ENCODE data around the gene COX6B1. TPM values are rescaled to one million over a fixed set of nuclear protein-coding genes. Genes with fewer than 3 reads are reported as not detected.
A peak's percentile ranks its signal among the peaks of the same experiment; 100 is the strongest.
"Not testable (repeated sequence)": the region's sequence is repeated elsewhere in the genome, so short reads cannot be mapped to it uniquely, and the experiment has no call there.

Gene COX6B1
- total RNA-seq, 1 experiment from 2014 or later: 2,103 TPM

- DNase-seq (ENCODE audit: low spot score): no peak
Measured at GRCh38 chr19:35665157-35665556, 17.0 kb downstream of the COX6B1 start.

GRCh38 chr19:35665604-35666003 lies 17.5 kb downstream of the COX6B1 start:
- DNase-seq (ENCODE audit: low spot score): no peak

GRCh38 chr19:35666251-35666913 lies 18.3 kb downstream of the COX6B1 start, which contains the start of gene UPK1A:
Gene UPK1A, plus strand, starts transcription at chr19:35666517. Its CDS starts 296 bp downstream, at chr19:35666813.
- DNase-seq (ENCODE audit: low spot score): no peak

DNA sequence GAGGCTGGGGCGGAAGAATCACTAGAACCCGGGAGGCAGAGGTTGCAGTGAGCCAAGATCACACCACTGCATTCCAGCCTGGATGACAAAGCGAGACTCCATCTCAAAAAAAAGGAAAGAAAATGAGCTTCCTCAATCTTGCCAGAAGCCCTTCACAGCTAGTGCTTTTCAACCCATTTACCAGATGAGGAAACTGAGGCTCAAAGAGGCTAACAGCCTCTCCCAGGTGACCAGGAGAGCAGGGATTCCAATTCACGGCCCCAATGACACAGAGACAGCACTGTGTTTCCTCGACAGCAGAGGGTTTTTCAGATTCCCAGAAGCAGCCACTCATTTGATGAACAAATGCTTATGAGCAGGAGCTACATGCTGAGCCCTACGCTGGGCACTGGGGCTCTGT lies 21.4 kb downstream of the COX6B1 start:
- DNase-seq (ENCODE audit: low spot score): no peak

DNA sequence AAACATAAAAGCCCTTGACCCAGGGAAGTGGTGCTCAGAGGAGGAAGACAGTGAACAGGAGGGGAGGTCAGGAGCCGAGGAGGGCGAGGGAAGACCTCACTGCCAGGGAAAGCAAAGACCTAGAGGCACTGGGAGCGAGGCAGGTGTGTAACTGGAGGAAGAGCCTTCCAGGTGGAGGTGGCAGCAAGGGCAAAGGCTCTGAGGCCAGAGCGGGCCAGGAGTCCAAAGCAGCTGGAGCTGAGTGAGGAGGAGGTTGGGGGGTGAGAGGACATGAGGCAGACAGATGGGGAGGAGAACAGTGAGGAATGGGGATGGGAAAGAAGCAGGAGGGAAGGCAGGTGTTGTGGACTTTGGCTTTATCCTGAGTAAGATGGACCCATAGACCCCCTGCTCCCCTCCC lies 21.9 kb downstream of the COX6B1 start:
- DNase-seq (ENCODE audit: low spot score): no peak

GRCh38 chr19:35670686-35671085 lies 22.6 kb downstream of the COX6B1 start:
- DNase-seq (ENCODE audit: low spot score): no peak

- DNase-seq (ENCODE audit: low spot score): no peak
Measured at GRCh38 chr19:35671818-35672217, 23.7 kb downstream of the COX6B1 start.

DNA sequence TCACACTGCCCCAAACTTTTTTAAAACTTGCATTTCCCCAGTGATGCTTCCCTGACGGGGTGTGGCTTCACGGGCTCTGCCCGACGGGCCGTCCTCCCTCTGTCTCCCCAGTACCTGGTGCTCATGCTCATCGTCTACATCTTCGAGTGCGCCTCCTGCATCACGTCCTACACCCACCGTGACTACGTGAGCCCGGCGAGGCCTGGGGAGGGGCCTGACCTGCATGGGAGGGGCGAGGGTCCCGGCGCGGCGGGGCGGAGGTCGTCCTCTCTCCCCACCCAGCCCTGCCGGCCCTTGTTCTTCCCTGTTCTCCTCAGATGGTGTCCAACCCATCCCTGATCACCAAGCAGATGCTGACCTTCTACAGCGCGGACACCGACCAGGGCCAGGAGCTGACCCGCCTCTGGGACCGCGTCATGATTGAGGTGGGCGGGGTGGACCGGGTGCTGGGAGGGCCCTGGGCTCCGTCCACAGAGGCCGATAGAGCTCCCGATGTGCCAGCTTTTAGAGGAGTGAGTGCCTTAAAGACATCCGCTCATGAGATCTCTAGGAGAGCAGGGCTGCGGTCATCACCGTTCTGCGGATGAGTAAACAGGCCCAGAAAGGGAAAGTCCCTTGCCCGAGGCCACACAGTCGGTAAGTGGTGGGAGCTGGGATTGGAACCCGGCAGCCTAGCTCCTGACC lies 25.1 kb downstream of the COX6B1 start:
- DNase-seq (ENCODE audit: low spot score): peak; percentile 65

DNA sequence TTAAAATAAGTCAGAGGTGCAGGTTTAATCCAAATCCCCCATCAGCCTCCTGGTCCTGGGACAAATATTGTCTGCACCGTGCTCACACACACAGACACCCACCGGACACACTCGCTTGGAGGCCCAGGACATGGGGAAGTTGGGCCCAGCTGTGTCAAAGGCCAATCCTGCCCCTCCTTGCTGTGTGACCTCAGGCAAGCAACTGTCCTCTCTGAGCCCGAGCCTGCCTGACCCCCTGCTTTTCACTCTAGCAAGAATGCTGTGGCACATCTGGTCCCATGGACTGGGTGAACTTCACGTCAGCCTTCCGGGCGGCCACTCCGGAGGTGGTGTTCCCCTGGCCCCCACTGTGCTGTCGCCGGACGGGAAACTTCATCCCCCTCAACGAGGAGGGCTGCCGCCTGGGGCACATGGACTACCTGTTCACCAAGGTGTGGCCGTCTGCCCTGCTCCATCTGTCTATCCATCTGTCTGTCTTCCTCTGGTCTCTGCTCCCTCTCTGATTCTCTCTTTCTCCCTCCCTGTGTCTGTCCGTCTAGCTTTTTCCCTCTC lies 27.5 kb downstream of the COX6B1 start:
- no peak for DNase-seq (ENCODE audit: low spot score)

- no peak for DNase-seq (ENCODE audit: low spot score)
Measured at GRCh38 chr19:35689836-35690235, 41.7 kb downstream of the COX6B1 start.

DNA sequence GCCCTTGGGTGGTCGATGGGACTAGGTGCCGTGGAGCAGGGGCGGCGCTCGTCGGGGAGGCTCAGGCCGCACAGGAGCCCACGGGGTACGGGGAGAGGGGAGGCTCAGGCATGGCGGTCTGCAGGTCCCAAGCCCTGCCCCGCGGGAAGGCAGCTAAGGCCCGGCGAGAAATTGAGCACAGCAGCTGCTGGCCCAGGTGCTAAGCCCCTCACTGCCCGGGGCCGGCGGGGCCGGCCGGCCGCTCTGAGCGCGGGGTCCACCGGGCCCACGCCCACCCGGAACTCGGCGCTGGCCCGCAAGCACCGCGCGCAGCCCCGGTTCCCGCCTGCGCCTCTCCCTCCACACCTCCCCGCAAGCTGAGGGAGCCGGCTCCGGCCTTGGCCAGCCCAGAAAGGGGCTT lies 43.0 kb downstream of the COX6B1 start:
- not testable (repeated sequence) for DNase-seq (ENCODE audit: low spot score)

GRCh38 chr19:35692010-35692409 lies 43.9 kb downstream of the COX6B1 start:
- no peak for DNase-seq (ENCODE audit: low spot score)

- no peak for DNase-seq (ENCODE audit: low spot score)
Measured at GRCh38 chr19:35693422-35693821, 45.3 kb downstream of the COX6B1 start.

DNA sequence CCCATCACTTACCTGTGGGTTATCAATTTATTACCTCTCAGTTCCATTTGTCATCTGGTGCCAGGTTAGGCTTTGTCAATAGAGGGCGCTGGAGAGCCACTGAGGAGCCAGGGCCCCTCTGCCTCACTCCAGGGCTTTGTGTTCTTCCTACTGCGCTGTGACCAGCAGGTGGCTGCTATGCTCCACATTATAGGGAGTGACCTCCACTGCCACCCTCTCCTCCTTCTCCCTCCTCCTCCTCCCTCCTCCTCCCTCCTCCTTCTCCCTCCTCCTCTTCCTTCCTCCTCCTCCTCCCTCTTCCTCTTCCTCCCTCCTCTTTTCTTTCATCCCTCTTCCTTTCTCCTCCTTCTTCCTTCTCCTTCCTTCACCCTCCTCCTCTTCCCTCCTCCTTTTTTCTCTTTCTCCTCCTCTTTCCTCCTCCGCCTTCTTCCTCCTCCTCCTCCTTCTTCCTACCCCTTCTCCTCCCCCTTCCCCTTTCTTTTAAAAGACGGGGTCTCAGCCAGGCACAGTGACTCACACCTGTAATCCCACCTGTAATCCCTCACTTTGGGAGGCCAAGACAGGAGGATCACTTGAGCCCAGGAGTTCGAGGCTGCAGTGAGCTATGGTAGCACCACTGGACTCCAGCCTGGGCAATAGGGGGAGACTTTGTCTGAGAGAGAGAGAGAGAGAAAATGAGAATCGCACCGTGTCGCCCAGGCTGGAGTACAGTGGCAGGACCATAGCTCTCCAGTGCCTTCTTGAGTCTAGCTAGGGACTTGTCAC lies 45.9 kb downstream of the COX6B1 start:
- peak; percentile 96 for DNase-seq (ENCODE audit: low spot score)

GRCh38 chr19:35695895-35696422 lies 47.8 kb downstream of the COX6B1 start:
- no peak for DNase-seq (ENCODE audit: low spot score)

DNA sequence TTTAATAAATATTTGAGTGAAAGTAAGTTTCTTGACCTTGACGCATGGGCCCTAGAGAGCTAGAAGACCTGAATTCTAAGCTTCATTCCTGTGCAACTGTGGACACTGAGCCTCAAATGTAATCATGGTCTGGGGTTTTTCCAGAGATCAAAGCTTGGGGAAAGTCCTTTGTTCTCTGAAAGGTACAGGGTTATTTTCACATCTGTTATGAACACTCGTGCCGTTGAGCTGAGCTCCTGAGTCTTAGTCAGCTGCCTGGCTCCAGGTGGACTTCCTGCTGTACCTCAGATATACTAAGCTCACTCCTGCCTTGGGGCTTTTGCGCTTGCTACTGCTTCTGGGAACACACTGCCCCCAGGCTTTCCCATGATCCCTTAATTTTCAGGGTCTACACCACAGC lies 48.7 kb downstream of the COX6B1 start:
- no peak for DNase-seq (ENCODE audit: low spot score)

- DNase-seq (ENCODE audit: low spot score): peak; percentile 100
Measured at GRCh38 chr19:35702223-35703012, 54.3 kb downstream of the COX6B1 start.

DNA sequence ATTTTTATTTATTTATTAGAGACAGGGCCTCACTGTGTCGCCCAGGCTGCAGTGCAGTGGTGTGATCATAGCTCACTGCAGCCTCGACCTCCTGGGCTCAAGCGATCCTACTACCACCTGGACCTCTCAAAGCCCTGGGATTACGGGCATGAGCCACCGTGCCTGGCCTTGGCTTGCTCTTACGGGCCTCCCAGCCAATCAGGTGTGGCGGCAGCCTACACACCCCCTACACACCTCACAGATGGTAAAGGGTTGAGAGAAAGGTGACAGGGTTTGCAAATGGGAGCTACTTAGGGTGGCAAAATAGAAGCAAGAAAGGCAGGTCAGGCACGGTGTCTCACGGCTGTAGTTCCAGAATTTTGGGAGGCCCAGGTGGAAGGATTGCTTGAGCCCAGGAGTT lies 55.2 kb downstream of the COX6B1 start:
- no peak for DNase-seq (ENCODE audit: low spot score)

DNA sequence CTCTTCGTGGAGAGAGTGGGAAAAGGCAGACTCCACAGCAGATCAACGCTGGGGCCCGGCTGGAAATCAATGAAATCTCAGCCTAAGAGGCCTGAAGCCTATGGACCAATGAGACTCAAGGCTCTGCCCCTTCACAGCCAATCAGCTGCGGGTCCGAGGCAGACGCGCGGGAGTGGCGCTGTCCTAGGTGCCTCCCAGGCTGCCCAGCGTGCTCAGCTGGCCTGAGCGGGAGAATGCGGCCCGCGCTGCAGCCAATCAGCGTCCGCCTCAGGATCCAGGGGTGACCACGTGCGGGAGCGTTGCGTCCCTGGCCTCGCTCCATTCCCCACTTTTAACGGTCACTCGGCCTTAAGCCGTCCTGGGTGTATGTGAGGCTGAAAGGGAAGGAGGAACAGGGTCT lies 56.1 kb downstream of the COX6B1 start, which contains the start of gene ZBTB32:
ZBTB32 (plus strand) TSS at position 341 of the 400 bp plus-strand sequence. CDS start 10,069 bp downstream, outside the sequence.
- DNase-seq (ENCODE audit: low spot score): no peak
